HFFc6 (cell line): ENCODE results near the gene UNK. TPM values are rescaled to one million over a fixed set of nuclear protein-coding genes. Genes with fewer than 3 reads are reported as not detected.

ENCODE experiments used
- DNase-seq: peaks from one replicate; pipeline ENCODE4 v3.0.0-alpha.2; 2018
- H3K27ac Mint-ChIP-seq: 2 replicates; pipeline ENCODE4 v1.8.0; 2020; ENCODE audit warnings: mild to moderate bottlenecking, mixed read lengths
- H3K27me3 Mint-ChIP-seq: 2 replicates; pipeline ENCODE4 v1.8.0; 2021; ENCODE audit warnings: mild to moderate bottlenecking, moderate library complexity, mixed read lengths; ENCODE audit not compliant: insufficient read depth
- H3K36me3 Mint-ChIP-seq: 2 replicates; pipeline ENCODE4 v1.8.0; 2021; ENCODE audit warnings: low read depth, mixed read lengths
- H3K4me1 Mint-ChIP-seq: 2 replicates; pipeline ENCODE4 v1.8.0; 2020; ENCODE audit warnings: low read depth, mixed read lengths
- H3K4me3 Mint-ChIP-seq: 2 replicates; pipeline ENCODE4 v1.8.0; 2020; ENCODE audit warnings: mild to moderate bottlenecking, moderate library complexity, mixed read lengths
- H3K9me3 Mint-ChIP-seq: 2 replicates; pipeline ENCODE4 v1.8.0; 2020; ENCODE audit warnings: mild to moderate bottlenecking, mixed read lengths
- total RNA-seq, 6 experiments: library from RNA; stranded (reverse); fragmentation: NEBNext Ultra II Directional; extraction: Animal tissue kit (Norgen Biotek cat#: 25700); gene quantifications; 2 replicates in 1 of 6; 3 replicates in 5 of 6; pipeline ENCODE4 v1.2.3, GENCODE V29; 2021
- TF ChIP-seq, protein P1 (sequence below): fragments of 200-600 bp; sonication (generic); IDR thresholded peaks from 2 replicates; pipeline ENCODE4 v1.5.0; 2021; ENCODE audit warnings: antibody characterized with exemption, mild to moderate bottlenecking

The UNK gene
- total RNA-seq, 6 experiments from 2014 or later = 12.7 to 18.6 (median 16.2) TPM

DNA sequence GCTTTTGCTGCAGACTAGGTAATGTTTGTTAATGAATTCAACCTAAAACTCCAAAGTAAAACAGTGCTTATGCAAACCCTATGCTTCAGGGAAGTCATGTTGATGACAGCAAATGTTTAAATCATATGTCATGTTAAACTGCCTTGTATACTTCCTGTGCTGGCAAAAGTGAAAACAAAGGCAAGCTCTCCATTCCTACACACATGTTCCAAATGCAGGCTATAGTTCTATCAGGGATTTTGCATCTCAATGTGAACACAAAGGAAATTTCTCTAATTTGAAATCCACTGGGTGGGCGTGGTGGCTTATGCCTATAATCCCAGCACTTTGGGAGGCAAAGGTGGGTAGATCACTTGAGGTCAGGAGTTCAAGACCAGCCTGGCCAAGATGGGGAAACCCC is 19.3 kb downstream of the UNK start:
- H3K4me1 Mint-ChIP-seq = no peaks in the 10 kb centered on the region
- H3K27me3 Mint-ChIP-seq = no peaks in the 10 kb centered on the region; the same call in 1 of the 2 replicates
- peaks cover 8% of the 10 kb centered on the region; the same call in 1 of the 2 replicates for H3K36me3 Mint-ChIP-seq
- TF ChIP-seq, protein P1, sequence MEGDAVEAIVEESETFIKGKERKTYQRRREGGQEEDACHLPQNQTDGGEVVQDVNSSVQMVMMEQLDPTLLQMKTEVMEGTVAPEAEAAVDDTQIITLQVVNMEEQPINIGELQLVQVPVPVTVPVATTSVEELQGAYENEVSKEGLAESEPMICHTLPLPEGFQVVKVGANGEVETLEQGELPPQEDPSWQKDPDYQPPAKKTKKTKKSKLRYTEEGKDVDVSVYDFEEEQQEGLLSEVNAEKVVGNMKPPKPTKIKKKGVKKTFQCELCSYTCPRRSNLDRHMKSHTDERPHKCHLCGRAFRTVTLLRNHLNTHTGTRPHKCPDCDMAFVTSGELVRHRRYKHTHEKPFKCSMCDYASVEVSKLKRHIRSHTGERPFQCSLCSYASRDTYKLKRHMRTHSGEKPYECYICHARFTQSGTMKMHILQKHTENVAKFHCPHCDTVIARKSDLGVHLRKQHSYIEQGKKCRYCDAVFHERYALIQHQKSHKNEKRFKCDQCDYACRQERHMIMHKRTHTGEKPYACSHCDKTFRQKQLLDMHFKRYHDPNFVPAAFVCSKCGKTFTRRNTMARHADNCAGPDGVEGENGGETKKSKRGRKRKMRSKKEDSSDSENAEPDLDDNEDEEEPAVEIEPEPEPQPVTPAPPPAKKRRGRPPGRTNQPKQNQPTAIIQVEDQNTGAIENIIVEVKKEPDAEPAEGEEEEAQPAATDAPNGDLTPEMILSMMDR = no peak
- no peak overlapping the region for H3K4me3 Mint-ChIP-seq
- no peak for DNase-seq
- H3K27ac Mint-ChIP-seq = no peak overlapping the region
- no peaks in the 10 kb centered on the region for H3K9me3 Mint-ChIP-seq

DNA sequence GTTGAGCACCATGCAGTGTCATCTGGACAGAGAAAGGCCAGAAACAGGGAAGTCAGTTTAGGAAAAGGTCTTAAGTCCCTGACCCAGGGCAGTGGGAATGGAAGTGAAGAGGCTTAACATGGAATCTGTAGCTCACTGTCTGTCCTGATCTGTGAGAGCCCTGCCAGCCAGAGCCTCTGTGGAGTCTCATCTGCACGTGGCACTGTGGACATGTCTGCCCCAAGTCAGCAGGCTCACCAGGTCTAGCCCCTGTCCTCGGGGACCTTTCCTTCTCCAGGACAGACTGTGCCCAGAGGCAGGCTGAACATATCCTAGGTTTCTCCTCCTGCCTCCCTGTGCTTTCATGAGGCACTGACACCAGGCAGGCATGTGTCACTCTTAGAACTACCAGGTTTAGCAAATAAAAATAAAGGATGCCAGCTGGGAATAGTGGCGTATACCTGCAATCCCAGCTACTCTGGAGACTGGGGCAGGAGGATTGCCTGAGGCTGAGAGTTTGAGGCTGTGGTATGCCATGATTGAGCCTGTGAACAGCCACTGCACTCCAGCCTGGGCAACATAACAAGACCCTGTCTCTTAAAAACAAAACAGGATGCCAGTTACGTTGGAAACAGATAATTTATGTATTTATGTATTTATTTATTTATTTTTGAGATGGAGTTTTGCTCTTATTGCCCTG is 22.4 kb downstream of the UNK start:
- DNase-seq = no peak
- Mint-ChIP-seq H3K36me3 (no peaks in the 10 kb centered on the region), H3K4me3 (no peak overlapping the region), H3K27ac (no peak overlapping the region), H3K4me1 (no peaks in the 10 kb centered on the region), H3K27me3 (peaks cover 2% of the 10 kb centered on the region), H3K9me3 (no peaks in the 10 kb centered on the region)
- TF ChIP-seq, protein P1 = no peak

- H3K4me1 Mint-ChIP-seq = no peaks in the 10 kb centered on the region
- no peaks in the 10 kb centered on the region for H3K36me3 Mint-ChIP-seq
- no peaks in the 10 kb centered on the region for H3K9me3 Mint-ChIP-seq
- TF ChIP-seq, protein P1 = no peak
- no peak overlapping the region for H3K27ac Mint-ChIP-seq
- no peak for DNase-seq
- no peak overlapping the region for H3K4me3 Mint-ChIP-seq
- H3K27me3 Mint-ChIP-seq = peaks cover 2% of the 10 kb centered on the region
These were observed 23.3 kb downstream of the UNK start for GRCh38 chr17:75807861-75808260.

- no peaks in the 10 kb centered on the region for H3K4me1 Mint-ChIP-seq
- TF ChIP-seq, protein P1 = no peak
- no peaks in the 10 kb centered on the region for H3K36me3 Mint-ChIP-seq
- peaks cover 2% of the 10 kb centered on the region for H3K27me3 Mint-ChIP-seq
- no peaks in the 10 kb centered on the region for H3K9me3 Mint-ChIP-seq
- H3K27ac Mint-ChIP-seq = no peak overlapping the region
- no peak for DNase-seq
- H3K4me3 Mint-ChIP-seq = no peak overlapping the region
These were observed 23.9 kb downstream of the UNK start for GRCh38 chr17:75808549-75808904.

- no peak overlapping the region for H3K4me3 Mint-ChIP-seq
- TF ChIP-seq, protein P1 = no peak
- H3K36me3 Mint-ChIP-seq = no peaks in the 10 kb centered on the region
- H3K27me3 Mint-ChIP-seq = peaks cover 2% of the 10 kb centered on the region
- no peak overlapping the region for H3K27ac Mint-ChIP-seq
- H3K4me1 Mint-ChIP-seq = no peaks in the 10 kb centered on the region; the same call in 1 of the 2 replicates
- no peak for DNase-seq
- H3K9me3 Mint-ChIP-seq = no peaks in the 10 kb centered on the region
These were observed 24.5 kb downstream of the UNK start for GRCh38 chr17:75808905-75809621.
